NCI-H2107 treated with DMSO at 0.1 percent for 48 hours (cell line): ENCODE data around the gene NDUFB10.
"Not testable (repeated sequence)": the region's sequence is repeated elsewhere in the genome, so short reads cannot be mapped to it uniquely, and the experiment has no call there.

Source experiments
- DNase-seq: peaks from one replicate; lab custom pipeline; 2025; ENCODE audit not compliant: unreplicated experiment; lab: John Stamatoyannopoulos, UW

Gene NDUFB10

GRCh38 chr16:1923299-1924034, 35.9 kb upstream of the NDUFB10 start:
- DNase-seq: no peak

- no peak for DNase-seq
These were observed 35.2 kb upstream of the NDUFB10 start for GRCh38 chr16:1924095-1924494.

DNA sequence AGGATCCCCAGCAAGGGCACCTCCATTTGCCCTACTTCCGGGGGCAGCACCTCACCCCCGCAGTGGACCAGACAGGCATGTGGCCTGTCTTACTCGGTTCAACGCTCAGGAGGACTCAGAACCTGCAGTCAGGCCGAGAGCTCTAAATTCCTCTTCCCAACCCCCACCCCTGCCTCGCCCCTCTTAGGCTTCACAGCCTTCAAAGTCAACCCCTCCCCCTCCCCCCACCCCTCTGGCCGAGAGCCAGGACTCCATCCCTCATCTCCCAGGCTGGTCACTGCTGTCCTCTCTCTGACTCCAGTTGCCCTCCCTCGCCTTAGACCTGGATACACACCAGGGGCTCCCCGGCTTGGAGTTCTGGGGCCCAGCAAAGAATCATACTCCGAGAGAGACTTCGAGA, 33.1 kb upstream of the NDUFB10 start:
- no peak for DNase-seq

GRCh38 chr16:1929105-1929504, 30.2 kb upstream of the NDUFB10 start:
- DNase-seq: no peak

DNA sequence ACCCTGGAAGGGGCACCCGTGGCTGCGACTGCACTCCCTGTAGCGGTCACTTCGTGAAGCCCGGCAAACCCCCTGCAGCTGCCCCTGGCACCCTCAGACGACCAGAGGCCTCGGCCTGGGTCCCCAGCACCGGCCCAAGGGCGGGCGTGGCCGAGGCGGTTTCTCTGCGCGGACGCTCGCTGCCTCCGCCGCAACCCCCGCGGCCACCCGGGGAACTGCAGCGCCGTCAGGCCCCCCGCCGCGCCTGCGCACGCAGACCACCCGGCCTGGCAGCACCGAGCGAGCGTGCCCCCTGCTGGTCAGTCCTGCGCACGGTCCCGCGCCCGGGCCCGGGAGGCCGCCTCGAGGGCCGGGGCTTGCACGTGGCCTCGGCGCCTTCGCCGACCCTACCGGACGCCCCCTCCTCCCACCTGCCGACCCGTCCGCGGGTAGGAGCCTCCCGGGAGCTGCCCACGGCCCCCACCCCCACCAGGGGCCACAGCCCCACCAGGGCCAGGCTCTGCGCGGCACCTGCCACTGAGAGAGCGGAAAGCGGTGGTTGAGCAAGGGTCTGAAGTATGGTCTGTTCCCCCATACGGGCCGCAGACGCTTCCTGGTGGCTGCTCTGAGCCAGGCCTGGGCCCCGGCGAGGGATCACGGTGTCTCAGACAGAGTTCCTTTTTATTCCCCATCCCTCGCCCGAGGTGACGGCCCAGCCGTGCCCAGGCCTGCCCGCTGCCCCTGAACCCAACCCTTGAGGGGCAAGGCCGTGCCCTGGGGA, 29.6 kb upstream of the NDUFB10 start:
- peak; percentile 14 for DNase-seq

GRCh38 chr16:1930338-1930720, 29.0 kb upstream of the NDUFB10 start:
- no peak for DNase-seq

GRCh38 chr16:1932050-1933028, 27.0 kb upstream of the NDUFB10 start:
- peak; percentile 24 for DNase-seq

DNA sequence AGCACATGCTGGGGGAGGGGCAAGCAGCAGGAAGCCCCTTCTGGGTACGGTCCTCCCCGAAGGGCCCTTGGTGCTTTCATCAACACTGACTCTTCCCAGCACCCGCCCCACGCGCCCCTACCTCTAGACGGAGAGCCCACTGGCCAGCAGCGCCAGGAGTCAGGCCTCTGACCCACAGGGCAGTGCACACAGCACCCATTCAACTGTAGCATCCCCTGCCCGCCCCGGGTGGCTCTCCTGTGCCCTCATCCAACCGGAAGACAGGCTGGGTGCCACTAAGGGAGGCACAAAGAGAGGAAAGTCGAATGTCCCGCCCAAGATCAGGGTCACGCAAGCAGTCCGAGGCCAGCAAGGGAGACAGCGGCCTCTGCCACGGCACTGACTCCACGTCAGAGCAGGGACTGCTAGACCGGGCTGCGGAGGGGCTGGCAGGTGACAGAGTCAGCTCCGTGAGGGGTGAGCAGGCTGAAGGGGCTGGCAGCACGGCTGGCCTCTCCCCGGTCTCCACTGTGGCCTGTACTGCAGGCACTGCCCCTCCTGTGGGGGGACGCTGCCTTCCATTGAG, 26.2 kb upstream of the NDUFB10 start:
- no peak for DNase-seq

- DNase-seq: no peak
These were observed 22.3 kb upstream of the NDUFB10 start for GRCh38 chr16:1936945-1937479.

DNA sequence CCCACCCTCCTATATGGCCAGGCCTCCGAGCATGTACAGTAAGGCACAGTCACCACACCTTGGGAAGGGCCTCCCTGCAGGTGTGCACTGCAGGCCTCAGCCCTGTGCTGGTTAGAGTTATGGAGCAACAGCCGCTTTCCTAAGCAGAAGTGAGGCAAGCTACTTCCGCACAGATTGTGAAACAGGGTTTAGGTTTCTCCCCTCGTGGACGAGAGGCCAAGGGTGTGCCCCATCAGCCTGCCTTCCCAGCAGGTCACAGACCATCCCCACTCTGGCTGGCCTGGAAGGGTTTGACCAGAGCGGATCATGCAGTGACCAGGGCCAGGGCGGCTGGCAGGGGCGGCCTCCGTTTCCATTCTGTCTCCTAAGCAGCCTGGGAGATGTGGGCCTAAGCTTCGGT, 21.0 kb upstream of the NDUFB10 start:
- no peak for DNase-seq

DNA sequence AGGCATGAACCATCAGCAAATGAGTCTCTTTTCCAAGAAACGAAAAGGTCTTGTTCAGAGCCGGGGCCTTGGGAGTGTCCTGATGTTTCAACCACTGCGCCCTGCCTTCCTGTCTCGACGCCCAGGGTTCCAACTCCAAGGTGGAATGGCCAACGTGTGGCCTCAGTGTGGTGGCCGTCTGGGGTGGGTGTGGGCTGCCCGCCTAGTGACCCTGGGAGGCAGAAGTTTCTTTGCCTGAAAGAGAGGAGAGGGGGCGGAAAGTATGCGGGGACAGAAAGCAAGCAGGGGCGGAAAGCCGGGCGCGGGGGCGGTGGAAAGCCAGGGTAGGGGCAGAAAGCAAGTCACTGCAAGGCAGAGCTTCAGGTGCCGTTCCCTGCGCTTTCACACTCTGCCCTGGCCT, 20.4 kb upstream of the NDUFB10 start:
- no peak for DNase-seq

GRCh38 chr16:1939833-1940232, 19.5 kb upstream of the NDUFB10 start:
- not testable (repeated sequence) for DNase-seq

DNA sequence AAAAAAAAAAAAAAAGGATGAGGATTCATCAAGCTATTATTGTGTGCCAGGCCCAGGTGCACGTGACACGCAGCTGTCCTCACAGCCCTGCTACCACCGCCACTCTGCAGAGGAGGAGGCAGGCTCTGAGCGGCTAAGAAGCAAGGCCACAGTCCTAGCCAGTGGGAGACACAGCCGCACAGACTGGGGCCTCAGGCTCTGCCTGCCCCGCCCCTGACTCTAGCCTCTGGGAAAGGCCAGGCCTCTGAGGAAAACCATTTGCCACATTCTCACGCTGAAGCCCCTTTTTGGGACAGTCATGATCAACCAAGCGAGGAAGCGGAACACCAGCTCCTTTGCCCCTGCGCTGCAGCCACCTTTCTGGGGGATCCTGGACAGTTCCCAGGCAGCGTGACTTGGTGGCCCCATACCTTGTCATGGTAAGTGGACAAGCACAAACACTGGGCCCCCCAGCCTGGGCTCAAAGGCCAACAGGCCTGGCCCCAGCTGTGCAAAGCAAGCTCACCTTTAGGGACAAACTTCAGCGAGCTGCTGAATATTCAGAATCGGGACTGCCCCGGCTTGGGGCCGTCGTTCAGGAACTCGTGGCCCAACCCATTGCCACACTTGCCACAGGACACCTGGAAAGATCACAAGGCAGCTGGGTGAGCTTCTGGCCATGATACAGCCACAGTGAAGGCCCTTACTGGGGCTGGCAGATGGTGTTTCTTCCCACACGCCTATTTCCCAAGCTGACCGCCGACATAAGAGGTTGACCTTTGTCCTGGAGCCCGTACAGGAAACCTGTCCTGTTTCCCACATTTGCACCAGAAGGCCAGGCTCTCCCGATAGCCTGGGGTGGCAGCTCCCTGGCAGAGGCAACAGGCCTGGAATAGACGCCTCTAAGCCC, 18.8 kb upstream of the NDUFB10 start:
- no peak for DNase-seq

GRCh38 chr16:1941162-1942046, 17.9 kb upstream of the NDUFB10 start:
- no peak for DNase-seq

DNA sequence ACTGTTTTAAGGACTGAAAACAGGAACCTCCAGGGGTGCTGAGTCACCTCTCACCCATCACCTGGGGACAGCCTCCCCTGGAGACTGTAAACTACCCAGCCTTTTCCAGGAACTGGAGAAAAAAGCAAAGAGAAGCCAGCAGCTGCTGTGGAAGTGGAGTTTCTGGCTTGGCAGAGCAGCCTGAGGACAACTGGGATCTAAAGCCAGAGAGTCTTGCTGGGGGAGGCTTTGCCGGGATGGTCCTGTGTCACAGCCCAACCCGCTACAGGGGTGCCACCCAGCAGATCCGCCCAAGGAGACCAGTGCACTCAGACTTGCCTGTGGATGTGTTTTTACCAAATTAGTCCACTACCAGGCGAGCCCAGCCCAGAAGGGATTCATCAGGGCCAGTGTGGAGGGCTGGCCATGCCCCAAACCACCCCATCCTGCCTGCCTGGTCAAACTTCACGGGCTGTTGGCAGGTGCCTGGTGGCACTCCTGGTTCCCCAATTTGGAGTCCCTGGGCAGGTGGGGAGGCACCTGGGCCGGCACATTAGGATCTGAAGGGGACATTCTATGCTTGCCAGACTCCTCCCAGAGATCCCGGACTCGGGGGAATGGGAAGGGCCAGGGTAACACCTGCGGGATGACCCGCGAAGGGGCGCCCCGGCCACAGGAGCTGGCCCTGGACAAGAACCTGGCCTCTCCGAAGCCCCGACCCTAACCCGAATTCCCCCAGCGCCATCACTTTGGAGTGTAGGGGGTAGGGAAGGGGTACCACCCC, 17.1 kb upstream of the NDUFB10 start:
- DNase-seq: no peak

DNA sequence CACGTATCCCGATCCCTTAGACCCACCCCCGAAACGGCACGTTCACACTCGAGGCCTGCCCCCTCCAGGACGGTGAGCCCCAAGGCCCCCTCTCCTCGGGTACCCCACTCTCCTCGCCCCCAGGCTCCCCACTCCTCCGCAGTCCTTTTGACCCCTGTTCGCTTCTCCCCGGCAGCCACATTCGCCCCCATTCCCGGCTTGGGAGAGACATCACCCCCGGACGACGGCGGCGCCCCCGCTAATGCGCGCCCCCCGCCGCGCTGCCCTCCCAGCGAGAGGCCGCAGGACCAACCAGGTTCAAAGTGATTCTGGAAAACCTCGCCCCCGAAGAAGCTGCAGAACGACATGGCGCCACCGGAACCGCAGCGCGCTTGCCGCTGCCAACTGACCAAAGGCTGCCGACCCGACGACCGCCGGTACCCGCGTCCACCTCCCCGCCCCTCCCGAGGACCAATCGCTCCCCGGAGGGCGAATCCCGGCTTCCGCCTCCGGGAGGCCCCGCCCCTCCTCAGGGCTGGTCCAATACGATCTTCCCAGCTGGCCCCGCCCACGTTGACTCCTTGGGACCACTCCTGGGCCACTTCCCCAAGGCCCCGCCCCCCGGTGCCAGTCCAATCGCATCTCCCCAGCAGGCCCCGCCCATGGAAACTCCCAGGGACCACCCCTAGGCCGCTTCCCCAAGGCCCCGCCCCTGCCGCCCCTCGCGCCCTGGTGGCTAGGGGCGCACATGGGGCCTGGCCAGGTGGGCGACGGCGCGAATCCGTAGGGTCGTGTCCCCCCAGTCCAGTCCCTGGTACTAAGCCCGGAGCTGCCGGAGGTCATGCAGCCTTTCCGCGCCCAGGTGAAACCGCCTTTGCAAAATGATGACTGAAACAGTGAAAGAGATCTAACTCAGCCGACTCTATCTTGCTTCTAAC, 16.3 kb upstream of the NDUFB10 start, which contains the start of gene MSRB1:
TSS of gene MSRB1 (minus strand) at position 390 of the 917 bp plus-strand sequence. CDS start at position 347, 43 bp downstream.
- peak; percentile 96 for DNase-seq
